Raji (cell line): Measurements from ENCODE around the gene RAD51D.

ENCODE experiments used
- POLR2A ChIP-seq: IDR thresholded peaks from 2 replicates; pipeline ENCODE4 v1.6.1; 2011; ENCODE audit warnings: low read depth, low read length, control low read depth; ENCODE audit not compliant: insufficient read depth

RAD51D gene

GRCh38 chr17:35148144-35148543, 28.5 kb upstream of the RAD51D start:
- no peak for TF ChIP-seq POLR2A

GRCh38 chr17:35147375-35147905, 27.8 kb upstream of the RAD51D start, which contains the start of gene UNC45B:
Gene UNC45B (plus strand): TSS chr17:35147817. CDS start chr17:35148264, 447 bp downstream.
- no peak for TF ChIP-seq POLR2A

- no peak for TF ChIP-seq POLR2A
These were observed 26.7 kb upstream of the RAD51D start for GRCh38 chr17:35146214-35146833.

GRCh38 chr17:35144840-35145239, 25.2 kb upstream of the RAD51D start:
- TF ChIP-seq POLR2A = no peak

GRCh38 chr17:35142467-35142796, 22.8 kb upstream of the RAD51D start:
- TF ChIP-seq POLR2A = no peak

GRCh38 chr17:35141681-35142466, 22.2 kb upstream of the RAD51D start, which contains the start of gene NLE1:
Gene NLE1 (minus strand): TSS chr17:35142303. CDS start chr17:35142275, 28 bp downstream.
- TF ChIP-seq POLR2A = peak; percentile 76

- TF ChIP-seq POLR2A = no peak
These were observed 18.6 kb upstream of the RAD51D start for GRCh38 chr17:35138218-35138617.

- TF ChIP-seq POLR2A = no peak
These were observed 15.7 kb upstream of the RAD51D start for GRCh38 chr17:35135322-35135721.

- no peak for TF ChIP-seq POLR2A
These were observed 13.3 kb upstream of the RAD51D start for GRCh38 chr17:35132816-35133550.

GRCh38 chr17:35132099-35132498, 12.4 kb upstream of the RAD51D start:
- no peak for TF ChIP-seq POLR2A

- TF ChIP-seq POLR2A = no peak
These were observed 10.7 kb upstream of the RAD51D start for GRCh38 chr17:35130392-35130791.

- TF ChIP-seq POLR2A = no peak
These were observed 10.3 kb upstream of the RAD51D start for GRCh38 chr17:35129973-35130351.

GRCh38 chr17:35129154-35129972, 9.7 kb upstream of the RAD51D start:
- no peak for TF ChIP-seq POLR2A

- no peak for TF ChIP-seq POLR2A
These were observed 8.3 kb upstream of the RAD51D start for GRCh38 chr17:35127751-35128514.
